Heart left ventricle (tissue), 16 donors: ENCODE measurements around the gene TNRC6A. TPM values are rescaled to one million over a fixed set of nuclear protein-coding genes. Genes with fewer than 3 reads are reported as not detected.

ENCODE experiments used
- ATAC-seq, 4 donors: fragments of 200-7000 bp; cut with Tn5 transposase; one replicate each; pipeline ENCODE4 v1.9.1; 2020 to 2022; ENCODE audit warnings: moderate library complexity in 4 of 4, mild to moderate bottlenecking in 3 of 4, moderate number of reproducible peaks in 1 of 4
- DNase-seq, 5 donors: peaks; one replicate each; pipeline ENCODE4 v3.0.0-alpha.2; 2020
- H3K27ac ChIP-seq, 12 donors: fragments of 200-600 bp; sonication (generic) in 4 of 12; one replicate each; pipeline versions ENCODE4 v1.5.0 to v1.8.0; 2016 to 2022; ENCODE audit warnings: mild to moderate bottlenecking in 2 of 12
- H3K27me3 ChIP-seq, 9 donors: fragments of 200-600 bp; sonication (generic) in 2 of 9; one replicate each; pipeline versions ENCODE4 v1.5.1 to v1.8.0; 2016 to 2022; ENCODE audit warnings: mild to moderate bottlenecking in 3 of 9
- H3K36me3 ChIP-seq, 9 donors: fragments of 200-600 bp; sonication (generic) in 2 of 9; one replicate each; pipeline versions ENCODE4 v1.5.0 to v1.8.0; 2018 to 2022; ENCODE audit warnings: mild to moderate bottlenecking in 2 of 9
- H3K4me1 ChIP-seq, 12 donors: fragments of 200-600 bp; sonication (generic) in 4 of 12; one replicate each; pipeline versions ENCODE4 v1.5.0 to v1.8.0; 2016 to 2022; ENCODE audit warnings: mild to moderate bottlenecking in 3 of 12
- H3K4me3 ChIP-seq, 12 donors: fragments of 200-600 bp; sonication (generic) in 4 of 12; one replicate each; pipeline versions ENCODE4 v1.5.0 to v1.8.0; 2017 to 2022; ENCODE audit warnings: mild to moderate bottlenecking in 9 of 12, moderate library complexity in 4 of 12
- H3K9me3 ChIP-seq, 12 donors: fragments of 200-600 bp; sonication (generic) in 4 of 12; one replicate each; pipeline versions ENCODE4 v1.5.0 to v1.8.0; 2016 to 2022; ENCODE audit warnings: mild to moderate bottlenecking in 1 of 12
- CTCF ChIP-seq, 12 donors: fragments of 200-600 bp; sonication (generic) in 4 of 12; IDR thresholded peaks; one replicate each; pipeline versions ENCODE4 v1.5.0 to v1.8.0; 2018 to 2022; ENCODE audit warnings: antibody characterized with exemption in 12 of 12, mild to moderate bottlenecking in 5 of 12
- POLR2A ChIP-seq, 2 donors: fragments of 450-650 bp; IDR thresholded peaks; one replicate each; pipeline ENCODE4 v1.6.1; 2017; ENCODE audit warnings: antibody characterized with exemption in 2 of 2, mild to moderate bottlenecking in 2 of 2, moderate library complexity in 2 of 2
- WGBS, 4 donors: extraction: QIAGEN DNeasy Blood & Tissue Kit in 2 of 4; methylation state at CpG; one replicate each; pipeline versions ENCODE4 v1.1.5 to v1.1.7; 2013 to 2018; 5-methylcytosine and 5-hydroxymethylcytosine counted together
- intact Hi-C, 10 donors: fragments of 100-400 bp; cut with DNase I; formaldehyde crosslinking; loops; one replicate each; pipeline versions ENCODE4 v1.11.1 to v1.14.2; 2022
- polyA plus RNA-seq, 2 donors: library from polyadenylated mRNA; stranded (reverse); fragments of 200-250 nt; gene quantifications; one replicate each; pipeline ENCODE4 v1.2.3, GENCODE V29; 2013
- total RNA-seq, 9 donors: library from RNA; depleted of rRNA in 2 of 9; stranded (reverse); fragments of >200 nt in 2 of 9; fragmentation: NEBNext Ultra II Directional in 3 of 9; extraction: Animal tissue kit (Norgen Biotek cat#: 25700) in 3 of 9; gene quantifications; one replicate each; pipeline versions ENCODE4 v1.1.0 to v1.2.4, GENCODE V29; 2016 to 2023
- donor health status: ischemic (EF 13 %, LVEDD 7.1; RV severe dilation, severe dysfunction).
- donor health status: healthy with polysubstance abuse.
- donor health status: DM: no; HTN: yes; CAD: no.
- donor health status: DM: no; HTN: no; CAD: no.
- donor health status: ischemic (EF 25% LVEDD 6.9; RV normal size, moderate dysfunction).
- donor health status: ischemic (EF 25% LVEDD 5.7; RV mildly dilated, moderate dysfunction).
- donor health status: healthy.
- donor health status: DM: yes; HTN: yes; CAD: no.
- donor health status: ischemic (EF 35%, LVEDD 5.7; RV mildly dilated, moderate dysfunction).
- donor health status: nonischemic (EF 11% LVEDD 7.7; RV severe dilation, severe dysfunction).
- donor health status: DM: yes; HTN: yes; CAD: no.
- donor health status: PGD.
- donor health status: ischemic (EF 29% LVEDD 5.4; RV normal size, mild dysfunction).
- donor health status: nonischemic (EF 23%, LVEDD 6.1; RV moderate dilation, normal function).

TNRC6A gene
- total and polyA plus RNA-seq, 11 donors, result 16.0 to 53.1 (median 35.5) TPM

- no peak overlapping the region for H3K27ac ChIP-seq
- H3K9me3 ChIP-seq, result no peaks in the 10 kb centered on the region
- peaks cover 0 to 52% (median 36%) of the 10 kb centered on the region in 9 donors for H3K36me3 ChIP-seq
- 81 to 91% (median 85%) methylated on average over 2 of the region's 2 CpGs for WGBS, 4 donors
- TF ChIP-seq POLR2A (IDR thresholded peaks at IDR 0.05) (no peak), CTCF (IDR thresholded peaks at IDR 0.05) (no peak)
- DNase-seq (no peak), ATAC-seq (no peak)
- H3K4me1 ChIP-seq, result peaks cover 6 to 87% (median 43%) of the 10 kb centered on the region in 12 donors
- H3K27me3 ChIP-seq, result no peaks in the 10 kb centered on the region
- intact Hi-C loops, result no loop called here
- H3K4me3 ChIP-seq, result no peak overlapping the region
Measured at GRCh38 chr16:24758373-24758772, 28.9 kb downstream of the TNRC6A start.

- ATAC-seq (no peak), DNase-seq (no peak)
- WGBS, 4 donors, result 63 to 72% (median 70%) methylated on average over 2 of the region's 2 CpGs
- H3K36me3 ChIP-seq, result peaks cover 0 to 58% (median 39%) of the 10 kb centered on the region in 9 donors
- H3K9me3 ChIP-seq, result no peaks in the 10 kb centered on the region
- H3K27ac ChIP-seq, result peak overlapping the region in 1 of 12 donors; percentile 20
- no peaks in the 10 kb centered on the region for H3K27me3 ChIP-seq
- no peak overlapping the region for H3K4me3 ChIP-seq
- no peak for TF ChIP-seq POLR2A (IDR thresholded peaks at IDR 0.05)
- TF ChIP-seq CTCF (IDR thresholded peaks at IDR 0.05), result no peak
- H3K4me1 ChIP-seq, result peaks cover 7 to 85% (median 41%) of the 10 kb centered on the region in 12 donors
- intact Hi-C loops, result no loop called here
Measured at GRCh38 chr16:24759006-24759405, 29.6 kb downstream of the TNRC6A start.

- 58 to 73% (median 62%) methylated on average over 6 of the region's 6 CpGs for WGBS, 4 donors
- H3K36me3 ChIP-seq, result peaks cover 0 to 73% (median 50%) of the 10 kb centered on the region in 9 donors
Measured at GRCh38 chr16:24761526-24761925, 32.1 kb downstream of the TNRC6A start.

GRCh38 chr16:24764916-24765315 lies 35.5 kb downstream of the TNRC6A start:
- Histone ChIP-seq H3K27ac (peak overlapping the region in 6 of 12 donors; percentile 10 to 48 (median 28)), H3K4me1 (peaks cover 0 to 61% (median 34%) of the 10 kb centered on the region in 12 donors), H3K36me3 (peaks cover 0 to 74% (median 49%) of the 10 kb centered on the region in 9 donors), H3K9me3 (no peaks in the 10 kb centered on the region), H3K4me3 (no peak overlapping the region), H3K27me3 (no peaks in the 10 kb centered on the region)
- intact Hi-C loops, result no loop called here
- ATAC-seq (no peak), DNase-seq (no peak)
- WGBS, 4 donors, result 89 to 92% (median 90%) methylated on average over 2 of the region's 2 CpGs
- TF ChIP-seq POLR2A (IDR thresholded peaks at IDR 0.05), result no peak
- TF ChIP-seq CTCF (IDR thresholded peaks at IDR 0.05), result no peak

More at GRCh38 chr16:24761526-24761925, 32.1 kb downstream of the TNRC6A start:
- Histone ChIP-seq H3K27me3 (no peaks in the 10 kb centered on the region), H3K4me3 (no peak overlapping the region), H3K27ac (peak overlapping the region in 4 of 12 donors; percentile 2 to 58 (median 32)), H3K9me3 (no peaks in the 10 kb centered on the region), H3K4me1 (peaks cover 0 to 67% (median 42%) of the 10 kb centered on the region in 12 donors)
- DNase-seq (peak in 1 of 5 donors; percentile 57), ATAC-seq (peak in 2 of 4 donors; percentile 27 to 67)
- intact Hi-C loops, result no loop called here
- TF ChIP-seq POLR2A (IDR thresholded peaks at IDR 0.05) (no peak), CTCF (IDR thresholded peaks at IDR 0.05) (peak in 1 of 12 donors; percentile 3)
